Measurements from ENCODE around the gene TLE7. TPM values are rescaled to one million over a fixed set of nuclear protein-coding genes. Genes with fewer than 3 reads are reported as not detected.

Gene TLE7
- total and polyA plus RNA-seq, 2 experiments from 2014 or later: 0.44 to 2.5 TPM

- Histone ChIP-seq H2AFZ (no peak overlapping the region), H3K4me2 (no peak overlapping the region), H3K4me3 (no peak overlapping the region), H3K36me3 (ENCODE audit: insufficient read depth) (no peaks in the 10 kb centered on the region), H3K27ac (ENCODE audit: low read depth) (no peak overlapping the region), H3K79me2 (replicated peaks; ENCODE audit: insufficient read depth) (no peaks in the 10 kb centered on the region), H3K27me3 (ENCODE audit: insufficient read depth) (no peaks in the 10 kb centered on the region), H3K9me2 (ENCODE audit: insufficient read depth) (no peaks in the 10 kb centered on the region), H4K20me1 (replicated peaks; ENCODE audit: insufficient read depth) (peaks cover 10% of the 10 kb centered on the region), H3F3A (replicated peaks; ENCODE audit: low read depth) (no peaks in the 10 kb centered on the region), H3K4me1 (ENCODE audit: insufficient read depth) (no peaks in the 10 kb centered on the region)
- H3K36me3 Mint-ChIP-seq (ENCODE audit: low read depth): no peaks in the 10 kb centered on the region
- peak; percentile 76 for DNase-seq (ENCODE audit: low spot score)
- no peak for TF ChIP-seq ZNF331 (CRISPR knock-in tag; IDR thresholded peaks at IDR 0.05; ENCODE audit: low read depth)
- TF ChIP-seq ETS1 (IDR thresholded peaks at IDR 0.05): no peak
- peak; percentile 91 for TF ChIP-seq REST (IDR thresholded peaks at IDR 0.05; ENCODE audit: unreplicated experiment)
- no peak for TF ChIP-seq CREB1 (CRISPR knock-in tag; IDR thresholded peaks at IDR 0.05; ENCODE audit: low read depth)
- TF ChIP-seq ZNF114 (CRISPR knock-in tag; IDR thresholded peaks at IDR 0.05): 0 out of 2 replicates have a peak, but pooled peaks have one; percentile 40
- no peak for TF ChIP-seq POLR2AphosphoS5 (IDR thresholded peaks at IDR 0.05; ENCODE audit: low read depth)
- no peak for TF ChIP-seq JUNB (IDR thresholded peaks at IDR 0.05; ENCODE audit: unreplicated experiment)
- H3K27me3 Mint-ChIP-seq (ENCODE audit: insufficient read depth, low read depth, poor library complexity): peaks cover 6% of the 10 kb centered on the region
- H3K27ac Mint-ChIP-seq: no peak overlapping the region
- H3K4me1 Mint-ChIP-seq: no peaks in the 10 kb centered on the region
- H3K9me3 Mint-ChIP-seq: no peaks in the 10 kb centered on the region
- no peak overlapping the region for H3K4me3 Mint-ChIP-seq
- peak; percentile 94 for ATAC-seq
Observed at GRCh38 chr16:71467810-71468209, 26.0 kb upstream of the TLE7 start.

- Mint-ChIP-seq H3K27ac (no peak overlapping the region), H3K4me3 (no peak overlapping the region), H3K27me3 (ENCODE audit: insufficient read depth, low read depth, poor library complexity) (peaks cover 3% of the 10 kb centered on the region), H3K4me1 (peaks cover 6% of the 10 kb centered on the region; the same call in 1 of the 3 replicates), H3K9me3 (no peaks in the 10 kb centered on the region), H3K36me3 (ENCODE audit: low read depth) (no peaks in the 10 kb centered on the region)
- Histone ChIP-seq H4K20me1 (replicated peaks; ENCODE audit: insufficient read depth) (peaks cover 10% of the 10 kb centered on the region; the same call in 1 of the 2 replicates), H3K79me2 (replicated peaks; ENCODE audit: insufficient read depth) (peaks cover 18% of the 10 kb centered on the region), H3K27me3 (ENCODE audit: insufficient read depth) (no peaks in the 10 kb centered on the region), H3K27ac (ENCODE audit: low read depth) (no peak overlapping the region), H3K4me3 (no peak overlapping the region), H3K4me2 (no peak overlapping the region), H2AFZ (no peak overlapping the region), H3K36me3 (ENCODE audit: insufficient read depth) (no peaks in the 10 kb centered on the region), H3F3A (replicated peaks; ENCODE audit: low read depth) (no peaks in the 10 kb centered on the region), H3K9me2 (ENCODE audit: insufficient read depth) (no peaks in the 10 kb centered on the region), H3K4me1 (ENCODE audit: insufficient read depth) (no peaks in the 10 kb centered on the region)
- DNase-seq (ENCODE audit: low spot score) (no peak), ATAC-seq (no peak)
- no peak for TF ChIP-seq ZNF114 (CRISPR knock-in tag; IDR thresholded peaks at IDR 0.05)
- no peak for TF ChIP-seq REST (IDR thresholded peaks at IDR 0.05; ENCODE audit: unreplicated experiment)
- TF ChIP-seq POLR2AphosphoS5 (IDR thresholded peaks at IDR 0.05; ENCODE audit: low read depth): no peak
- TF ChIP-seq CREB1 (CRISPR knock-in tag; IDR thresholded peaks at IDR 0.05; ENCODE audit: low read depth): no peak
- no peak for TF ChIP-seq STAT1 (IDR thresholded peaks at IDR 0.05; ENCODE audit: unreplicated experiment)
- no peak for TF ChIP-seq CTCF (conservative IDR thresholded peaks at IDR 0.05; ENCODE audit: low read depth in 2 of 2)
- TF ChIP-seq ZNF331 (CRISPR knock-in tag; IDR thresholded peaks at IDR 0.05; ENCODE audit: low read depth): no peak
Observed at GRCh38 chr16:71464231-71464630, 22.4 kb upstream of the TLE7 start.

All from GM23338 (cell line).